ENCODE results near the gene GRN. TPM values are rescaled to one million over a fixed set of nuclear protein-coding genes. Genes with fewer than 3 reads are reported as not detected.

Gene GRN
- 22.1 and 107 TPM in 2 replicates for total RNA-seq (2011; cell fraction: chromatin; rRNA removed; ENCODE audit: low replicate concordance)
- total RNA-seq (2011; cell fraction: nucleolus; rRNA removed) = 206 and 251 TPM in 2 replicates
- total RNA-seq (2011; cell fraction: nucleoplasm; rRNA removed) = 71.4 and 95.0 TPM in 2 replicates
- total RNA-seq (2014; rRNA removed) (51.0 and 69.9 TPM in 2 replicates), total RNA-seq (2014; rRNA removed; fragmentation: Illumina TruSeq; extraction: Trizol) (9.6 and 15.6 TPM in 2 replicates), total RNA-seq (2015; rRNA removed; fragmentation: Illumina TruSeq; extraction: Trizol) (20.7 and 21.4 TPM in 2 replicates), total RNA-seq (2021) (69.9 and 75.3 TPM in 2 replicates), polyA plus RNA-seq (2011; rRNA removed) (11.5 and 62.4 TPM in 2 replicates), polyA plus RNA-seq (2014; fragmentation: Illumina TruSeq; extraction: Trizol) (35.2 and 63.4 TPM in 2 replicates), polyA plus RNA-seq (2014; fragmentation: Nextera tagmentation; extraction: Ambion mirVana) (1 to 10 TPM; 5.4 to 5.9 TPM), polyA plus RNA-seq (2014; rRNA removed) (36.4 and 36.6 TPM in 2 replicates), polyA minus RNA-seq (2011; rRNA and poly(A)+ RNA removed) (6.6 and 12.3 TPM in 2 replicates), Bru-seq, nascent RNA (percentile 57 among the genes with signal in this experiment), BruChase-seq, experiment 1, labeled RNA remaining after a 2-hour chase (percentile 56 among the genes with signal in this experiment), BruChase-seq, experiment 2, labeled RNA remaining after a 6-hour chase (percentile 62 among the genes with signal in this experiment)
- polyA plus RNA-seq (2011; cell fraction: cytosol; rRNA removed) = 34.3 and 53.6 TPM in 2 replicates
- polyA plus RNA-seq (2011; cell fraction: nucleus; rRNA removed) = 101 and 122 TPM in 2 replicates
- 77.5 and 193 TPM in 2 replicates for polyA plus RNA-seq (2012)
- 47.6 and 80.7 TPM in 2 replicates for polyA minus RNA-seq (2011; cell fraction: cytosol; rRNA and poly(A)+ RNA removed)
- 31.0 and 38.4 TPM in 2 replicates for polyA minus RNA-seq (2011; cell fraction: nucleus; rRNA and poly(A)+ RNA removed)
- long read RNA-seq, experiment 1, transcript GRN-201 (13 exons, 2,342 nt) = major isoform, 36 of 220 reads
- long read RNA-seq, experiment 1, partial matches to known transcripts = 168 of 220 reads
- long read RNA-seq, experiment 1, other reads (novel, unspliced or antisense) = 15 of 220 reads
- long read RNA-seq, experiment 2, transcript GRN-201 (13 exons, 2,342 nt) = major isoform, 49 of 100 reads
- long read RNA-seq, experiment 2, partial matches to known transcripts = 36 of 100 reads
- long read RNA-seq, experiment 2, other reads (novel, unspliced or antisense) = 15 of 100 reads
- long read RNA-seq, experiment 3, transcript GRN-201 (13 exons, 2,342 nt) = major isoform, 56 of 74 reads
- long read RNA-seq, experiment 3, partial matches to known transcripts = 10 of 74 reads
- long read RNA-seq, experiment 3, other reads (novel, unspliced or antisense) = 8 of 74 reads

DNA sequence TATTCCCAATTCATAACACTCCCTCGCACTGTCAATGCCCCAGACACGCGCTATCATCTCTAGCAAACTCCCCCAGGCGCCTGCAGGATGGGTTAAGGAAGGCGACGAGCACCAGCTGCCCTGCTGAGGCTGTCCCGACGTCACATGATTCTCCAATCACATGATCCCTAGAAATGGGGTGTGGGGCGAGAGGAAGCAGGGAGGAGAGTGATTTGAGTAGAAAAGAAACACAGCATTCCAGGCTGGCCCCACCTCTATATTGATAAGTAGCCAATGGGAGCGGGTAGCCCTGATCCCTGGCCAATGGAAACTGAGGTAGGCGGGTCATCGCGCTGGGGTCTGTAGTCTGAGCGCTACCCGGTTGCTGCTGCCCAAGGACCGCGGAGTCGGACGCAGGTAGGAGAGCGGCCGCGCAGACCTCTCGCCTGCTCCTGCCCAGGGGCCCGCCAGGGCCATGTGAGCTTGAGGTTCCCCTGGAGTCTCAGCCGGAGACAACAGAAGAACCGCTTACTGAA, at the start of gene GRN:
Gene GRN, plus strand, starts transcription at position 364 of the 515 bp plus-strand sequence. CDS start 3,863 bp downstream, outside the sequence.
- in situ Hi-C loops (cut with MboI) (loop anchor here (25.0 kb wide), 1 partner anchor 408 kb away; the partner anchor contains the start of gene PPY), intact Hi-C loops (cut with micrococcal nuclease) (loop anchor here (1.0 kb wide), 2 partner anchors 135 to 147 kb away; no protein-coding TSS in a partner anchor)
- 1% methylated on average over 23 of the region's 26 CpGs for WGBS (ENCODE audit: insufficient coverage, low coverage, missing lambda C conversion rate)
- no peaks in the 10 kb centered on the region; a peak in 1 of 5 replicates for H3K27me3 ChIP-seq (ENCODE audit: control insufficient read depth in 2 of 2, insufficient read depth in 2 of 2, low read length in 2 of 2)
- ChIA-PET POLR2A (interaction anchor here (0.5 to 2.7 kb wide), 8 partner anchors 11 to 221 kb away, joined by 3 to 8 read pairs (median 3); partner anchors contain the start of gene HDAC5), CTCF (ENCODE audit: low intra/inter-chr PET ratio) (interaction anchor here (0.9 to 3.5 kb wide), 2 partner anchors 14 to 134 kb away, joined by 3 to 36 read pairs; no protein-coding TSS in a partner anchor)
- no peaks in the 10 kb centered on the region for H3K36me3 ChIP-seq (ENCODE audit: control insufficient read depth, insufficient read depth, low read length)
- peak; percentile 100 for ATAC-seq
- peak within 1 kb of the TSS; percentile 65 for H3K4me3 ChIP-seq
- peaks cover 14 to 33% of the 10 kb centered on the region in 2 experiments; a peak in 3 of 5 replicates for H3K4me1 ChIP-seq (replicated peaks in 1 of 2; ENCODE audit: control insufficient read depth in 2 of 2, insufficient read depth in 2 of 2, low read length in 2 of 2)
- BruUV-seq (replicated peaks) = no TSS peak
- H2AFZ ChIP-seq (ENCODE audit: low read depth, low read length) = peak within 1 kb of the TSS; percentile 80
- 0 out of 2 replicates have a peak, but pooled peaks cover 4% of the 10 kb centered on the region for H4K20me1 ChIP-seq (replicated peaks; ENCODE audit: control insufficient read depth, insufficient read depth, low read length)
- FAIRE-seq = peak; percentile 100
- H3K27ac ChIP-seq (ENCODE audit: extremely low read depth, low read depth, low read length) = peak within 1 kb of the TSS; percentile 44
- H3K9ac ChIP-seq (ENCODE audit: insufficient read depth in 1 of 2, low read depth in 2 of 2, low read length in 2 of 2) = peak within 1 kb of the TSS; percentile 76 to 91
- peak within 1 kb of the TSS; percentile 98 for H3K4me2 ChIP-seq (ENCODE audit: insufficient read depth, low read length)
- no peaks in the 10 kb centered on the region for H3K9me3 ChIP-seq (replicated peaks; ENCODE audit: control insufficient read depth, insufficient read depth, low read depth, low read length)
- no peaks in the 10 kb centered on the region for H3K79me2 ChIP-seq (ENCODE audit: control insufficient read depth, insufficient read depth, low read length)
- H3K9me1 ChIP-seq (ENCODE audit: control insufficient read depth, insufficient read depth, low read length) = no peaks in the 10 kb centered on the region
- DNase-seq (ENCODE audit: extremely low read depth in 1 of 4, low spot score in 3 of 4) = peak; percentile 96 to 99 (median 99)
- TF ChIP-seq YY1 (IDR thresholded peaks at IDR 0.05; ENCODE audit: borderline replicate concordance in 1 of 3, control insufficient read depth in 1 of 3, extremely low read depth in 1 of 3, insufficient read depth in 3 of 3, insufficient read length in 1 of 3, insufficient replicate concordance in 2 of 3, low read depth in 1 of 3, low read length in 2 of 3) = peak in 1 of 3 experiments; percentile 20
- TF ChIP-seq, protein P1, sequence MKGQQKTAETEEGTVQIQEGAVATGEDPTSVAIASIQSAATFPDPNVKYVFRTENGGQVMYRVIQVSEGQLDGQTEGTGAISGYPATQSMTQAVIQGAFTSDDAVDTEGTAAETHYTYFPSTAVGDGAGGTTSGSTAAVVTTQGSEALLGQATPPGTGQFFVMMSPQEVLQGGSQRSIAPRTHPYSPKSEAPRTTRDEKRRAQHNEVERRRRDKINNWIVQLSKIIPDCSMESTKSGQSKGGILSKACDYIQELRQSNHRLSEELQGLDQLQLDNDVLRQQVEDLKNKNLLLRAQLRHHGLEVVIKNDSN (CRISPR knock-in tag; IDR thresholded peaks at IDR 0.05) = peak; percentile 98
- TF ChIP-seq ZBTB7A (IDR thresholded peaks at IDR 0.05; ENCODE audit: borderline replicate concordance, control insufficient read depth, low read depth, low read length) = peak; percentile 3; the same call in 1 of the 2 replicates
- no peak for TF ChIP-seq MYBL2 (IDR thresholded peaks at IDR 0.05; ENCODE audit: low read depth)
- TF ChIP-seq MYBL2 (CRISPR knock-in tag; IDR thresholded peaks at IDR 0.05; ENCODE audit: borderline replicate concordance) = no peak
- no peak for TF ChIP-seq ZBTB1 (CRISPR knock-in tag; IDR thresholded peaks at IDR 0.05; ENCODE audit: borderline replicate concordance, low read depth)
- peak; percentile 97 for TF ChIP-seq TFAP4 (CRISPR knock-in tag; IDR thresholded peaks at IDR 0.05; ENCODE audit: borderline replicate concordance)
- TF ChIP-seq ARHGAP35 (IDR thresholded peaks at IDR 0.05; ENCODE audit: partially characterized antibody) = no peak
- peak; percentile 59; the same call in 1 of the 2 replicates for TF ChIP-seq MTA3 (IDR thresholded peaks at IDR 0.05; ENCODE audit: borderline replicate concordance)
- TF ChIP-seq CBFA2T2 (conservative IDR thresholded peaks at IDR 0.05) = peak; percentile 92
- TF ChIP-seq CBX3 (IDR thresholded peaks at IDR 0.05; ENCODE audit: borderline replicate concordance in 1 of 2, low read length in 2 of 2) = peak in 1 of 2 experiments; percentile 84; a peak in 2 of 3 replicates
- TF ChIP-seq ARNT (IDR thresholded peaks at IDR 0.05) = peak; percentile 42 to 43; a peak in 1 of 4 replicates
- TF ChIP-seq RAD51 (IDR thresholded peaks at IDR 0.05; ENCODE audit: borderline replicate concordance, low read depth) = peak; percentile 99

Measured in K562 (cell line).